Renal pelvis (tissue), 4 donors: ENCODE measurements around the gene SMOC1. TPM values are rescaled to one million over a fixed set of nuclear protein-coding genes. Genes with fewer than 3 reads are reported as not detected.

Experiments
- DNase-seq: peaks from one replicate; pipeline ENCODE4 v3.0.0-alpha.2; 2013
- polyA plus RNA-seq, 3 donors: library from polyadenylated mRNA; unstranded; fragments of 120-200 nt; gene quantifications; one replicate each; pipeline ENCODE4 v1.2.1, GENCODE V29; 2013; ENCODE audit not compliant: insufficient read length in 3 of 3

SMOC1 gene
- polyA plus RNA-seq, 3 donors, result 1.2 to 2.5 (median 2.2) TPM

- no peak for DNase-seq
These were observed 129.4 kb downstream of the SMOC1 start for GRCh38 chr14:70008284-70009262.

- no peak for DNase-seq
These were observed 130.7 kb downstream of the SMOC1 start for GRCh38 chr14:70009961-70010360.

GRCh38 chr14:70011098-70011497 lies 131.9 kb downstream of the SMOC1 start:
- no peak for DNase-seq

- no peak for DNase-seq
These were observed 132.5 kb downstream of the SMOC1 start for GRCh38 chr14:70011708-70012107.

- no peak for DNase-seq
These were observed 134.2 kb downstream of the SMOC1 start for GRCh38 chr14:70013271-70013873.

- no peak for DNase-seq
These were observed 135.3 kb downstream of the SMOC1 start for GRCh38 chr14:70014406-70015095.

- no peak for DNase-seq
These were observed 139.0 kb downstream of the SMOC1 start for GRCh38 chr14:70018230-70018629.

- DNase-seq, result no peak
These were observed 139.5 kb downstream of the SMOC1 start for GRCh38 chr14:70018713-70019211.

GRCh38 chr14:70019695-70020094 lies 140.5 kb downstream of the SMOC1 start:
- no peak for DNase-seq

GRCh38 chr14:70020352-70021170 lies 141.3 kb downstream of the SMOC1 start:
- DNase-seq, result no peak

- DNase-seq, result no peak
These were observed 142.5 kb downstream of the SMOC1 start for GRCh38 chr14:70021548-70022220.

GRCh38 chr14:70022771-70023445 lies 143.7 kb downstream of the SMOC1 start:
- DNase-seq, result no peak

GRCh38 chr14:70023871-70024270 lies 144.7 kb downstream of the SMOC1 start:
- DNase-seq, result no peak

GRCh38 chr14:70027785-70028428 lies 148.7 kb downstream of the SMOC1 start:
- DNase-seq, result peak; percentile 58

- DNase-seq, result no peak
These were observed 150.3 kb downstream of the SMOC1 start for GRCh38 chr14:70029296-70030132.

- no peak for DNase-seq
These were observed 152.8 kb downstream of the SMOC1 start for GRCh38 chr14:70032016-70032415.

GRCh38 chr14:70032447-70032846 lies 153.2 kb downstream of the SMOC1 start:
- no peak for DNase-seq

GRCh38 chr14:70033116-70033515 lies 153.9 kb downstream of the SMOC1 start:
- no peak for DNase-seq

- DNase-seq, result no peak
These were observed 154.3 kb downstream of the SMOC1 start for GRCh38 chr14:70033561-70033960.
